Hepatocyte (in vitro differentiated cells): ENCODE data around the gene WDR1. TPM values are rescaled to one million over a fixed set of nuclear protein-coding genes. Genes with fewer than 3 reads are reported as not detected.

Experiments used
- DNase-seq: peaks from one replicate; pipeline ENCODE4 v3.0.0-alpha.2; 2016; ENCODE audit warnings: low spot score
- H2AFZ ChIP-seq: fragments of 200-600 bp; sonication (generic); 2 replicates; pipeline ENCODE4 v1.6.0; 2016; ENCODE audit warnings: antibody characterized with exemption, mild to moderate bottlenecking
- H3K27ac ChIP-seq: fragments of 200-600 bp; sonication (generic); 2 replicates; pipeline ENCODE4 v1.5.1; 2016; ENCODE audit warnings: mild to moderate bottlenecking
- H3K27me3 ChIP-seq: fragments of 200-600 bp; sonication (generic); 2 replicates; pipeline ENCODE4 v1.6.1; 2016
- H3K36me3 ChIP-seq: fragments of 200-600 bp; sonication (generic); replicated peaks from 2 replicates; pipeline ENCODE4 v1.5.1; 2016; ENCODE audit warnings: low read depth; ENCODE audit not compliant: insufficient read depth
- H3K4me1 ChIP-seq: fragments of 200-600 bp; sonication (generic); 2 replicates; pipeline ENCODE4 v1.5.1; 2016; ENCODE audit warnings: mild to moderate bottlenecking, moderate library complexity; ENCODE audit not compliant: insufficient read depth
- H3K4me2 ChIP-seq: fragments of 200-600 bp; sonication (generic); 2 replicates; pipeline ENCODE4 v1.6.0; 2016
- H3K4me3 ChIP-seq: fragments of 200-600 bp; sonication (generic); 2 replicates; pipeline ENCODE4 v1.5.1; 2016; ENCODE audit warnings: mild to moderate bottlenecking
- H3K79me2 ChIP-seq: fragments of 200-600 bp; sonication (generic); 2 replicates; pipeline ENCODE4 v1.6.0; 2017; ENCODE audit warnings: mild to moderate bottlenecking
- H3K9me2 ChIP-seq: fragments of 200-600 bp; sonication (generic); replicated peaks from 2 replicates; pipeline ENCODE4 v1.6.0; 2017; ENCODE audit warnings: mild to moderate bottlenecking; ENCODE audit not compliant: insufficient read depth
- H3K9me3 ChIP-seq: fragments of 200-600 bp; sonication (generic); 2 replicates; pipeline ENCODE4 v1.5.1; 2016; ENCODE audit warnings: low read depth, mild to moderate bottlenecking
- H4K20me1 ChIP-seq: fragments of 200-600 bp; sonication (generic); 2 replicates; pipeline ENCODE4 v1.6.0; 2016; ENCODE audit warnings: mild to moderate bottlenecking; ENCODE audit not compliant: insufficient read depth, poor library complexity, severe bottlenecking
- CTCF ChIP-seq: fragments of 200-600 bp; sonication (generic); IDR thresholded peaks from 2 replicates; pipeline ENCODE4 v1.5.1; 2016; ENCODE audit warnings: antibody characterized with exemption, mild to moderate bottlenecking; ENCODE audit not compliant: poor library complexity
- EZH2 ChIP-seq: fragments of 200-600 bp; sonication (generic); IDR thresholded peaks from 2 replicates; pipeline ENCODE4 v1.6.1; 2016; ENCODE audit warnings: antibody characterized with exemption, mild to moderate bottlenecking, borderline replicate concordance
- EZH2phosphoT487 ChIP-seq: fragments of 200-600 bp; sonication (generic); IDR thresholded peaks from one replicate; pipeline ENCODE4 v1.6.1; 2018; ENCODE audit warnings: antibody characterized with exemption, mild to moderate bottlenecking, low read depth, moderate library complexity; ENCODE audit not compliant: unreplicated experiment, severe bottlenecking
- WGBS: methylation state at CpG from one replicate; pipeline ENCODE4 v1.1.6; 2016; ENCODE audit warnings: low lambda C conversion rate; ENCODE audit errors: missing lambda C conversion rate; 5-methylcytosine and 5-hydroxymethylcytosine counted together
- polyA plus RNA-seq: library from polyadenylated mRNA; unstranded; fragments of >200 nt; fragmentation: Nextera tagmentation; extraction: Ambion mirVana; gene quantifications from 2 replicates; pipeline ENCODE4 v1.2.1, GENCODE V29; 2016
- total RNA-seq: library from RNA; depleted of rRNA; stranded (reverse); fragments of >200 nt; gene quantifications from 2 replicates; pipeline ENCODE4 v1.2.3, GENCODE V29; 2014

The WDR1 gene
- total and polyA plus RNA-seq, 2 experiments from 2014 or later = 176 to 179 TPM

- 84% methylated on average over 4 of the region's 4 CpGs for WGBS
- Histone ChIP-seq H3K27me3 (no peaks in the 10 kb centered on the region), H3K9me2 (no peaks in the 10 kb centered on the region), H3K36me3 (no peaks in the 10 kb centered on the region), H4K20me1 (no peaks in the 10 kb centered on the region), H3K9me3 (no peaks in the 10 kb centered on the region), H3K4me3 (no peak overlapping the region), H3K4me2 (no peak overlapping the region), H3K27ac (no peak overlapping the region), H3K79me2 (no peaks in the 10 kb centered on the region), H3K4me1 (no peaks in the 10 kb centered on the region), H2AFZ (no peak overlapping the region)
- no peak for TF ChIP-seq EZH2
- TF ChIP-seq CTCF = no peak
- no peak for TF ChIP-seq EZH2phosphoT487
- DNase-seq = no peak
Measured at GRCh38 chr4:10057023-10057395, 59.6 kb downstream of the WDR1 start.

- H2AFZ ChIP-seq = no peak overlapping the region
- TF ChIP-seq EZH2 (no peak), EZH2phosphoT487 (no peak), CTCF (no peak)
- no peak overlapping the region for H3K27ac ChIP-seq
- no peaks in the 10 kb centered on the region for H3K36me3 ChIP-seq
- no peak overlapping the region for H3K4me2 ChIP-seq
- H3K79me2 ChIP-seq = no peaks in the 10 kb centered on the region
- H3K4me3 ChIP-seq = no peak overlapping the region
- 84% methylated on average over 8 of the region's 8 CpGs for WGBS
- DNase-seq = no peak
- H3K27me3 ChIP-seq = no peaks in the 10 kb centered on the region
- no peaks in the 10 kb centered on the region for H3K9me2 ChIP-seq
- no peaks in the 10 kb centered on the region for H3K9me3 ChIP-seq
- no peaks in the 10 kb centered on the region for H3K4me1 ChIP-seq
- no peaks in the 10 kb centered on the region for H4K20me1 ChIP-seq
Measured at GRCh38 chr4:10056334-10057022, 60.1 kb downstream of the WDR1 start.

GRCh38 chr4:10055871-10056270 is 60.7 kb downstream of the WDR1 start:
- Histone ChIP-seq H3K9me3 (no peaks in the 10 kb centered on the region), H4K20me1 (no peaks in the 10 kb centered on the region), H3K4me3 (no peak overlapping the region), H3K4me1 (no peaks in the 10 kb centered on the region), H3K79me2 (no peaks in the 10 kb centered on the region), H3K4me2 (no peak overlapping the region), H3K27me3 (no peaks in the 10 kb centered on the region), H2AFZ (no peak overlapping the region), H3K27ac (no peak overlapping the region), H3K9me2 (no peaks in the 10 kb centered on the region), H3K36me3 (no peaks in the 10 kb centered on the region)
- TF ChIP-seq EZH2 (no peak), CTCF (no peak), EZH2phosphoT487 (no peak)
- 84% methylated on average over 4 of the region's 4 CpGs for WGBS
- no peak for DNase-seq
